Myocyte (in vitro differentiated cells): ENCODE measurements around the gene FAM162A. TPM values are rescaled to one million over a fixed set of nuclear protein-coding genes. Genes with fewer than 3 reads are reported as not detected.
"Not testable (repeated sequence)": the region's sequence is repeated elsewhere in the genome, so short reads cannot be mapped to it uniquely, and the experiment has no call there.

Experiments
- DNase-seq: peaks from one replicate; pipeline ENCODE4 v3.0.0-alpha.2; 2012; ENCODE audit warnings: low read depth
- total RNA-seq: library from RNA; depleted of rRNA; stranded (reverse); fragments of >200 nt; gene quantifications from 2 replicates; pipeline ENCODE4 v1.2.3, GENCODE V29; 2014

The FAM162A gene
- total RNA-seq, 1 donor from 2014 or later = 20.5 TPM

GRCh38 chr3:122416966-122417365, 33.0 kb downstream of the FAM162A start:
- peak; percentile 11 for DNase-seq

GRCh38 chr3:122421101-122421500, 37.1 kb downstream of the FAM162A start:
- no peak for DNase-seq

DNA sequence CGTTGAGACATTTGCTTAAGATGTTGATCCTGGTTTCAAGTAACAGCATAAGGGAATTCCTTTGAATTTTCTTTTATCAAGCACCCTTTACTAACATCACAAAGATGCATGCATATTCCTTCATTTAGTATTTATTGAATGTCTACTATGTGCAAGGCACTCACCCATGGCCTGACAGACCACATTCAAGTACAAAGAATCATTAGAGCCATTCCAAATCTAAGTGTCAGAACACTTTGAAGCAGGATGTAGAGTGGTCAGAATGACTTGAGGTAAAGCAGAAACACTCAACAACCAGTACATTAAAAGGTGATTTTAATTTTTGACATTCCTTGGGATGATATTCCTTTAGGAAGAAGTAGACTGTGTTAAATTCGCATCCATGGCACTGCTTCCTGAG, 37.9 kb downstream of the FAM162A start:
- no peak for DNase-seq

- DNase-seq = no peak
Observed at GRCh38 chr3:122427857-122428471, 44.0 kb downstream of the FAM162A start.

DNA sequence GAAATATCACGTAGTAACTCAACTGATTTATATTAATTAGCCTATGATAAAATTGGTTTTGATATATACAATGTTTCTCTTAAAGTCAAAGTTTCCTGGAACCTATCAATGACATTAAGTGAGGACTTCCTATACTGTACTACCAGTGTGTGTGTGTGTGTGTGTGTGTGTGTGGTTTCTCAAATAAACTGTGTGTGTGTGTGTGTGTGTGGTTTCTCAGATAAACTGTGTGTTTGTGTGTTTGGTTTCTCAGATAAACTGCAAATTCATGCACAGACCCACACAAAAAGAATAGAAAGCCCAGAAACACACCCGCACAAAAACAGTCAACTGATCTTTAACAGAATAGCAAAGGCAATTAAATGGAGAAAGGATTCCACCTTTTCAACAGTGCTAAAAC, 46.4 kb downstream of the FAM162A start:
- no peak for DNase-seq

- no peak for DNase-seq
Observed at GRCh38 chr3:122435950-122436349, 52.0 kb downstream of the FAM162A start.

DNA sequence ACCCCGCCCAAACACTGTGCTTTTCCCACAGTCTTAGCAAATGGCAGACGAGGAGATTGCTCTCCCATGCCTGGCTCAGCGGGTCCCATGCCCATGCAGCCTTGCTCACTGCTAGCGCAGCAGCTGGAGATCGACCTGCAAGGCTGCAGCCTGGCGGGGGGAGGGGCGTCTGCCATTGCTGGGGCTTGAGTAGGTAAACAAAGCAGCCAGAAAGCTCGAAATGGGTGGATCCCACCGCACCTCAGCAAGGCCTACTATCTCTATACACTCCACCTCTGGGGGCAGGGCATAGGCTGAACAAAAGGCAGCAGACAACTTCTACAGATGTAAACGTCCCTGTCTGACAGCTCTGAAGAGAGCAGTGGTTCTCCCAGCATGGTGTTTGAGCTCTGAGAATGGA, 59.1 kb downstream of the FAM162A start:
- no peak for DNase-seq

GRCh38 chr3:122443762-122444490, 59.9 kb downstream of the FAM162A start:
- not testable (repeated sequence) for DNase-seq

GRCh38 chr3:122444491-122444887, 60.5 kb downstream of the FAM162A start:
- not testable (repeated sequence) for DNase-seq

DNA sequence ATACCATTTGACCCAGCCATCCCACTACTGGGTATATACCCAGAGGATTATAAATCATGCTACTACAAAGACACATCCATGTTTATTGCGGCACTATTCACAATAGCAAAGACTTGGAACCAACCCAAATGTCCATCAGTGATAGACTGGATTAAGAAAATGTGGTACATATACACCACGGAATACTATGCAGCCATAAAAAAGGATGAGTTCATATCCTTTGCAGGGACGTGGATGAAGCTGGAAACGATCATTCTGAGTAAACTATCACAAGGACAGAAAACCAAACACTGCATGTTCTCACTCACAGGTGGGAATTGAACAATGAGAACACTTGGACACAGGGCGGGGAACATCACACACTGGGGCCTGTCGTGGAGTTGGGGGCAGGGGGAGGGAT, 64.2 kb downstream of the FAM162A start:
- not testable (repeated sequence) for DNase-seq

DNA sequence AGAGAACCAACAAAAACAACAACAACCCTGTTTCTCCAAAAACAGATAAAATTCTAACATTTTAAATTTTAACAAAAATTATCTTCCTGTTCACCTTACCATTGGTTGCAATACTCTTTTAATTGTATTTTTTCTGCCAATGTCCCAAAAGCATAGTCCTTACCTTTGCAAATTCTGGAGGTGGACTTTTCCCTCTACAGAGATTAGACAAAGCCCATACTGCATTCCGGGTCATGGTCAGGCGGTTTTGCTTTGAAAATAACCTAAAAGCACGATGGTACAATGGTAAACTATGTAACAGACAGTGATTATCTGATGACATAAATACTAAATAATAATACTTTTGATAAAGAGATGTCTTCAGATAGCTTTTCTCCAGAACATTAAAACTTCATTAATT, 67.4 kb downstream of the FAM162A start:
- DNase-seq = no peak

- no peak for DNase-seq
Observed at GRCh38 chr3:122456074-122456473, 72.1 kb downstream of the FAM162A start.

- no peak for DNase-seq
Observed at GRCh38 chr3:122457706-122458105, 73.7 kb downstream of the FAM162A start.

DNA sequence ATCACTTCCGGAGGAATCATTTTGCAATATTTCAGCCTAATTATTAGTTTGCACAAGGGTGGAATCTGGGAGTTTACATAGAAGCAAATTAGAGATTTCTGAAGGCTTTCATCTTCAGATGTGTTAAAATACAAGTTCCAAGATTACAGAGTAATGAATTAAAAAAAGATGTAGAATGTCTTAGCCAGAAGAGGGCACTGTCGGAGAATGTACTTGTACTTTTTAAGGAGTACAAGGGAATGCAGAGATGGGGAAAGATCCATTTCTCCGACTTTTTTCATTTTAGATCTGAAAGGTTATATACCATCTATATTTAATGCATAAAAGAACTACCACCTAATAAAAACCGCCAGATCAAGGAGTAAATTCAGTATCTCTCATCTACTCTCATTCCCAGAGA, 75.0 kb downstream of the FAM162A start:
- peak; percentile 39 for DNase-seq

DNA sequence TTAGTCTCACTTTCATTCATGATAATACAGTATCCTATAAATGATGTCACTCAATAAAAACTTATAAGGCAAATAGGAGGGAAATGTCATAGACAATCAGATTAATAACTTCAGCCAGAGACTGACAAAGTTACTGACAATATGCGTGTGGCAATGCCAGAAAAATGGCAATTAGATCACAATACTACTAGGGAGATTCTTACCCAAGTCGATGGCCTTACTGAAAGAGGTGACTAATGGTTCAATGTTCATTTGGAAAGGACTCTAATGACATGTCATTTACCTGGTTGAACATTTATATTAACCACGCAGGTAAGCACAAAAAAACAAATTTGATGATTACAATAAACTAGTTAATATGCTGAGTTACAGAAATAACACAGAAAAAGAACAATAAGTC, 77.8 kb downstream of the FAM162A start:
- no peak for DNase-seq

Other genes starting within 250 kb of the FAM162A start
- gene CASR, start 200.5 kb upstream of the FAM162A start, total RNA-seq = not detected in 2 replicates
- gene CSTA, start 58.9 kb upstream of the FAM162A start, total RNA-seq = 0.37 TPM in 1 of 2 replicates, not detected in the other
- 24.0 and 26.4 TPM in 2 replicates for gene MIX23, start 951 bp upstream of the FAM162A start, total RNA-seq
- gene WDR5B, start 31.9 kb downstream of the FAM162A start, total RNA-seq = 6.9 and 8.9 TPM in 2 replicates
- gene KPNA1, start 130.8 kb downstream of the FAM162A start, total RNA-seq = 46.0 and 55.4 TPM in 2 replicates
- 20.3 and 28.6 TPM in 2 replicates for gene PARP9, start 180.1 kb downstream of the FAM162A start, total RNA-seq
- gene DTX3L, start 180.2 kb downstream of the FAM162A start, total RNA-seq = 17.3 and 19.6 TPM in 2 replicates
- gene PARP15, start 193.5 kb downstream of the FAM162A start, total RNA-seq = 0.08 TPM in 1 of 2 replicates, not detected in the other